SK-N-SH treated with all-trans-retinoic acid at 6 μM for 48 hours (cell line): ENCODE results near the gene DBI.

Experiments
- ATAC-seq: fragments of 200-7000 bp; cut with Tn5 transposase; 3 replicates; pipeline ENCODE4 v1.9.1; 2020; ENCODE audit warnings: mild to moderate bottlenecking, moderate library complexity
- ARNTL ChIP-seq: fragments of 450-650 bp; formaldehyde crosslinking; IDR thresholded peaks from 2 replicates; pipeline ENCODE4 v1.5.0; 2020; ENCODE audit warnings: low read depth, mild to moderate bottlenecking, moderate library complexity, borderline replicate concordance
- CSDC2 ChIP-seq: fragments of 250-450 bp; sonication (Bioruptor Pico); IDR thresholded peaks from 2 replicates; pipeline ENCODE4 v1.5.0; 2020; ENCODE audit warnings: mild to moderate bottlenecking, moderate library complexity
- CSRNP3 ChIP-seq: fragments of 250-450 bp; sonication (Bioruptor Pico); IDR thresholded peaks from 2 replicates; pipeline ENCODE4 v1.5.1; 2021; ENCODE audit warnings: mild to moderate bottlenecking, moderate library complexity
- ESRRG ChIP-seq: fragments of 250-450 bp; sonication (Bioruptor Pico); IDR thresholded peaks from 2 replicates; pipeline ENCODE4 v1.6.1; 2021; ENCODE audit warnings: mild to moderate bottlenecking
- GLIS3 ChIP-seq: fragments of 250-450 bp; sonication (Bioruptor Pico); IDR thresholded peaks from 2 replicates; pipeline ENCODE4 v1.5.0; 2020; ENCODE audit warnings: mild to moderate bottlenecking, moderate library complexity
- ISL1 ChIP-seq: fragments of 250-450 bp; sonication (Bioruptor Pico); IDR thresholded peaks from 2 replicates; pipeline ENCODE4 v2.1.2; 2022; ENCODE audit warnings: mild to moderate bottlenecking, moderate library complexity
- OSR1 ChIP-seq: fragments of 250-450 bp; sonication (Bioruptor Pico); IDR thresholded peaks from 2 replicates; pipeline ENCODE4 v1.8.0; 2022; ENCODE audit warnings: moderate library complexity, mild to moderate bottlenecking, inconsistent platforms
- POU6F1 ChIP-seq: fragments of 250-450 bp; sonication (Bioruptor Pico); IDR thresholded peaks from 2 replicates; pipeline ENCODE4 v1.8.0; 2021; ENCODE audit warnings: low read depth, mild to moderate bottlenecking, moderate library complexity, borderline replicate concordance
- SNAI2 ChIP-seq: fragments of 250-450 bp; sonication (Bioruptor Pico); IDR thresholded peaks from 2 replicates; pipeline ENCODE4 v1.5.0; 2020; ENCODE audit warnings: mild to moderate bottlenecking, moderate library complexity
- TCF4 ChIP-seq: fragments of 250-450 bp; sonication (Bioruptor Pico); IDR thresholded peaks from 2 replicates; pipeline ENCODE4 v1.8.0; 2021; ENCODE audit warnings: mild to moderate bottlenecking, moderate library complexity, borderline replicate concordance
- TOX ChIP-seq: fragments of 250-450 bp; sonication (Bioruptor Pico); IDR thresholded peaks from 2 replicates; pipeline ENCODE4 v1.8.0; 2021; ENCODE audit warnings: mild to moderate bottlenecking, moderate library complexity, borderline replicate concordance
- TSHZ2 ChIP-seq: fragments of 250-450 bp; sonication (Bioruptor Pico); IDR thresholded peaks from 2 replicates; pipeline ENCODE4 v1.5.0; 2020; ENCODE audit warnings: mild to moderate bottlenecking, moderate library complexity
- ZC3H10 ChIP-seq: fragments of 250-450 bp; sonication (Bioruptor Pico); IDR thresholded peaks from 2 replicates; pipeline ENCODE4 v1.5.1; 2021; ENCODE audit warnings: mild to moderate bottlenecking, moderate library complexity
- ZFP3 ChIP-seq: fragments of 250-450 bp; sonication (Bioruptor Pico); IDR thresholded peaks from 2 replicates; pipeline ENCODE4 v1.5.0; 2020; ENCODE audit warnings: mild to moderate bottlenecking, moderate library complexity
- ZFP30 ChIP-seq: fragments of 450-650 bp; formaldehyde crosslinking; IDR thresholded peaks from 2 replicates; pipeline ENCODE4 v1.5.0; 2022; ENCODE audit warnings: mild to moderate bottlenecking, moderate library complexity
- ZNF565 ChIP-seq: fragments of 450-650 bp; formaldehyde crosslinking; conservative IDR thresholded peaks from 2 replicates; pipeline ENCODE4 v1.5.0; 2020; ENCODE audit warnings: low read depth, mild to moderate bottlenecking, moderate library complexity
- ZNF70 ChIP-seq: fragments of 450-650 bp; formaldehyde crosslinking; IDR thresholded peaks from 2 replicates; pipeline ENCODE4 v1.5.0; 2020; ENCODE audit warnings: mild to moderate bottlenecking, moderate library complexity
- TF ChIP-seq, protein P1 (sequence below): fragments of 250-450 bp; sonication (Bioruptor Pico); IDR thresholded peaks from 2 replicates; pipeline ENCODE4 v1.5.1; 2020; ENCODE audit warnings: low read depth, mild to moderate bottlenecking, moderate library complexity
- TF ChIP-seq, protein P2 (sequence below): fragments of 250-450 bp; sonication (Bioruptor Pico); IDR thresholded peaks from 2 replicates; pipeline ENCODE4 v1.8.0; 2020; ENCODE audit warnings: mild to moderate bottlenecking, moderate library complexity, borderline replicate concordance

The DBI gene

GRCh38 chr2:119350311-119350998 lies 16.3 kb upstream of the DBI start:
- no peak for ATAC-seq
- TF ChIP-seq SNAI2 (CRISPR knock-in tag) (no peak), GLIS3 (CRISPR knock-in tag) (no peak), ZC3H10 (CRISPR knock-in tag) (no peak), ZNF70 (CRISPR knock-in tag) (no peak), ISL1 (no peak), TSHZ2 (no peak), OSR1 (no peak), CSDC2 (CRISPR knock-in tag) (no peak), ARNTL (CRISPR knock-in tag) (no peak), TOX (CRISPR knock-in tag) (no peak), ZFP30 (no peak), ZFP3 (CRISPR knock-in tag) (no peak)
- TF ChIP-seq, protein P1, sequence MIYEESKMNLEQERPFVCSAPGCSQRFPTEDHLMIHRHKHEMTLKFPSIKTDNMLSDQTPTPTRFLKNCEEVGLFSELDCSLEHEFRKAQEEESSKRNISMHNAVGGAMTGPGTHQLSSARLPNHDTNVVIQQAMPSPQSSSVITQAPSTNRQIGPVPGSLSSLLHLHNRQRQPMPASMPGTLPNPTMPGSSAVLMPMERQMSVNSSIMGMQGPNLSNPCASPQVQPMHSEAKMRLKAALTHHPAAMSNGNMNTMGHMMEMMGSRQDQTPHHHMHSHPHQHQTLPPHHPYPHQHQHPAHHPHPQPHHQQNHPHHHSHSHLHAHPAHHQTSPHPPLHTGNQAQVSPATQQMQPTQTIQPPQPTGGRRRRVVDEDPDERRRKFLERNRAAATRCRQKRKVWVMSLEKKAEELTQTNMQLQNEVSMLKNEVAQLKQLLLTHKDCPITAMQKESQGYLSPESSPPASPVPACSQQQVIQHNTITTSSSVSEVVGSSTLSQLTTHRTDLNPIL = no peak

- TF ChIP-seq ESRRG (CRISPR knock-in tag) (no peak), TSHZ2 (no peak), ZC3H10 (CRISPR knock-in tag) (no peak), CSDC2 (CRISPR knock-in tag) (no peak), POU6F1 (no peak), TCF4 (CRISPR knock-in tag) (no peak), CSRNP3 (CRISPR knock-in tag) (no peak), ZNF565 (CRISPR knock-in tag) (no peak)
- TF ChIP-seq, protein P2, sequence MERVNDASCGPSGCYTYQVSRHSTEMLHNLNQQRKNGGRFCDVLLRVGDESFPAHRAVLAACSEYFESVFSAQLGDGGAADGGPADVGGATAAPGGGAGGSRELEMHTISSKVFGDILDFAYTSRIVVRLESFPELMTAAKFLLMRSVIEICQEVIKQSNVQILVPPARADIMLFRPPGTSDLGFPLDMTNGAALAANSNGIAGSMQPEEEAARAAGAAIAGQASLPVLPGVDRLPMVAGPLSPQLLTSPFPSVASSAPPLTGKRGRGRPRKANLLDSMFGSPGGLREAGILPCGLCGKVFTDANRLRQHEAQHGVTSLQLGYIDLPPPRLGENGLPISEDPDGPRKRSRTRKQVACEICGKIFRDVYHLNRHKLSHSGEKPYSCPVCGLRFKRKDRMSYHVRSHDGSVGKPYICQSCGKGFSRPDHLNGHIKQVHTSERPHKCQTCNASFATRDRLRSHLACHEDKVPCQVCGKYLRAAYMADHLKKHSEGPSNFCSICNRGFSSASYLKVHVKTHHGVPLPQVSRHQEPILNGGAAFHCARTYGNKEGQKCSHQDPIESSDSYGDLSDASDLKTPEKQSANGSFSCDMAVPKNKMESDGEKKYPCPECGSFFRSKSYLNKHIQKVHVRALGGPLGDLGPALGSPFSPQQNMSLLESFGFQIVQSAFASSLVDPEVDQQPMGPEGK (CRISPR knock-in tag) = no peak
- TF ChIP-seq, all 23 proteins: peak for 0
- no peak for ATAC-seq
Measured at GRCh38 chr2:119352357-119352756, 14.4 kb upstream of the DBI start.
